ENCODE results near the gene ANO9.

Gene ANO9

GRCh38 chr11:369336-370018 lies 72.3 kb downstream of the ANO9 start, which contains the start of gene B4GALNT4:
Gene B4GALNT4 (plus strand): TSS chr11:369499. CDS start chr11:369804, 305 bp downstream.
- no peak for DNase-seq (ENCODE audit: low spot score)

- no peak for DNase-seq (ENCODE audit: low spot score)
Measured at GRCh38 chr11:368414-369335, 73.1 kb downstream of the ANO9 start.

GRCh38 chr11:367956-368413 lies 73.8 kb downstream of the ANO9 start:
- DNase-seq (ENCODE audit: low spot score): no peak
